Parathyroid adenoma (tissue), 2 donors: ENCODE data around the gene MFN2.
A peak's percentile ranks its signal among the peaks of the same experiment; 100 is the strongest.

Source experiments
- H2AFZ ChIP-seq: fragments of 300-600 bp; sonication (generic); one replicate; pipeline ENCODE4 v1.7.0; 2017; ENCODE audit warnings: antibody characterized with exemption, mild to moderate bottlenecking
- H3K27ac ChIP-seq: fragments of 300-600 bp; sonication (generic); one replicate; pipeline ENCODE4 v1.7.0; 2017
- H3K27me3 ChIP-seq: fragments of 300-600 bp; sonication (generic); one replicate; pipeline ENCODE4 v1.7.0; 2017; ENCODE audit warnings: low read length; ENCODE audit not compliant: control insufficient read depth, insufficient read depth
- H3K36me3 ChIP-seq: fragments of 300-600 bp; sonication (generic); one replicate; pipeline ENCODE4 v1.7.0; 2017; ENCODE audit warnings: low read length; ENCODE audit not compliant: control insufficient read depth, insufficient read depth
- H3K4me1 ChIP-seq: fragments of 300-600 bp; sonication (generic); one replicate; pipeline ENCODE4 v1.7.0; 2017; ENCODE audit warnings: control low read depth
- H3K4me2 ChIP-seq: fragments of 300-600 bp; sonication (generic); one replicate; pipeline ENCODE4 v1.7.0; 2017; ENCODE audit warnings: low read length
- H3K4me3 ChIP-seq: fragments of 300-600 bp; sonication (generic); one replicate; pipeline ENCODE4 v1.7.0; 2017; ENCODE audit warnings: low read depth, low read length
- H3K79me2 ChIP-seq: fragments of 300-600 bp; sonication (generic); one replicate; pipeline ENCODE4 v1.7.0; 2017; ENCODE audit warnings: control low read depth
- H3K9ac ChIP-seq: fragments of 300-600 bp; sonication (generic); one replicate; pipeline ENCODE4 v1.7.0; 2017; ENCODE audit warnings: mild to moderate bottlenecking
- H3K9me3 ChIP-seq: fragments of 300-600 bp; sonication (generic); one replicate; pipeline ENCODE4 v1.7.0; 2017; ENCODE audit warnings: low read length; ENCODE audit not compliant: control insufficient read depth
- CTCF ChIP-seq: fragments of 300-600 bp; sonication (generic); IDR thresholded peaks from one replicate; pipeline ENCODE4 v1.7.0; 2017; ENCODE audit warnings: antibody characterized with exemption, mild to moderate bottlenecking
- donor health status: primary hyperparathyroidism.

Gene MFN2

GRCh38 chr1:11979028-11979850 lies 1.0 kb upstream of the MFN2 start:
- Histone ChIP-seq H3K4me3 (peak overlapping the region; percentile 91), H3K27ac (peak overlapping the region; percentile 80), H3K4me1 (peaks cover 3% of the 10 kb centered on the region), H3K4me2 (peak overlapping the region; percentile 88), H2AFZ (peak overlapping the region; percentile 89), H3K79me2 (peaks cover 4% of the 10 kb centered on the region), H3K27me3 (no peaks in the 10 kb centered on the region), H3K9ac (no peak overlapping the region), H3K36me3 (no peaks in the 10 kb centered on the region), H3K9me3 (no peaks in the 10 kb centered on the region)
- TF ChIP-seq CTCF, result no peak

- peak overlapping the region; percentile 51 for H3K9ac ChIP-seq
- no peaks in the 10 kb centered on the region for H3K27me3 ChIP-seq
- no peak for TF ChIP-seq CTCF
- peaks cover 8% of the 10 kb centered on the region for H3K79me2 ChIP-seq
- no peaks in the 10 kb centered on the region for H3K9me3 ChIP-seq
- peak overlapping the region; percentile 88 for H3K4me2 ChIP-seq
- peaks cover 3% of the 10 kb centered on the region for H3K4me1 ChIP-seq
- peak overlapping the region; percentile 80 for H3K27ac ChIP-seq
- H2AFZ ChIP-seq, result peak overlapping the region; percentile 89
- no peaks in the 10 kb centered on the region for H3K36me3 ChIP-seq
- H3K4me3 ChIP-seq, result peak overlapping the region; percentile 91
Observed at GRCh38 chr1:11980676-11980972, 380 bp downstream of the MFN2 start.

- no peak overlapping the region for H3K9ac ChIP-seq
- H3K36me3 ChIP-seq, result no peaks in the 10 kb centered on the region
- TF ChIP-seq CTCF, result no peak
- peaks cover 3% of the 10 kb centered on the region for H3K4me1 ChIP-seq
- no peak overlapping the region for H2AFZ ChIP-seq
- no peaks in the 10 kb centered on the region for H3K27me3 ChIP-seq
- H3K27ac ChIP-seq, result no peak overlapping the region
- H3K4me3 ChIP-seq, result peak overlapping the region; percentile 91
- H3K9me3 ChIP-seq, result no peaks in the 10 kb centered on the region
- H3K4me2 ChIP-seq, result no peak overlapping the region
- H3K79me2 ChIP-seq, result peaks cover 14% of the 10 kb centered on the region
Observed at GRCh38 chr1:11981378-11982009, 1.2 kb downstream of the MFN2 start.

GRCh38 chr1:11982010-11982392 lies 1.8 kb downstream of the MFN2 start:
- Histone ChIP-seq H3K79me2 (peaks cover 14% of the 10 kb centered on the region), H3K4me1 (peaks cover 3% of the 10 kb centered on the region), H3K9me3 (no peaks in the 10 kb centered on the region), H3K27ac (no peak overlapping the region), H3K4me2 (no peak overlapping the region), H3K4me3 (no peak overlapping the region), H3K36me3 (no peaks in the 10 kb centered on the region), H3K9ac (no peak overlapping the region), H2AFZ (no peak overlapping the region), H3K27me3 (no peaks in the 10 kb centered on the region)
- TF ChIP-seq CTCF, result peak; percentile 12
